Loucy (cell line): ENCODE measurements around the gene CYP27A1.

Experiments
- EZH2phosphoT487 ChIP-seq: fragments of 200-600 bp; IDR thresholded peaks from 2 replicates; pipeline ENCODE4 v1.6.1; 2018; ENCODE audit warnings: antibody characterized with exemption, mild to moderate bottlenecking, moderate library complexity, borderline replicate concordance
- TF ChIP-seq, protein P1 (sequence below): fragments of 200-600 bp; sonication (generic); conservative IDR thresholded peaks from 2 replicates; pipeline ENCODE4 v1.5.1; 2014; ENCODE audit warnings: mild to moderate bottlenecking, antibody characterized with exemption, low read length

DNA sequence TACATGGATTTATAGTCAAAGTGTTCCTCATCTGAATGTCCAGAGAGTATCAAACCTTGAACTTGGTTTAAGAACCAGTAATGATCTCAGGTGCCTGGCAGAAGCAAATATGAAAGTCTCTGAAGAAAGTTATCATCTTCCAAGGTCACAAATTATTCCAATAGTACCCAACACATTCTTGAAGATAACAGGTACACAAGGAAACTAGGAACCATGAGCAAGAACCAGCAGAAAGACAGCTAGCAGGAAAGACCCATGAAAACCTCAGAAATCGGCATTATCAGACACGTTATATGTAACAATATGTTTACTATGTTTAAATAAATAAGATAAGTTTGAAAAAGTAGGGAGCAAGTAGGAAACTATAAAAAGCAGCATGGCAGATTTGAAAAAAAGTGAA lies 55.5 kb downstream of the CYP27A1 start:
- TF ChIP-seq EZH2phosphoT487 = no peak
- TF ChIP-seq, protein P1, sequence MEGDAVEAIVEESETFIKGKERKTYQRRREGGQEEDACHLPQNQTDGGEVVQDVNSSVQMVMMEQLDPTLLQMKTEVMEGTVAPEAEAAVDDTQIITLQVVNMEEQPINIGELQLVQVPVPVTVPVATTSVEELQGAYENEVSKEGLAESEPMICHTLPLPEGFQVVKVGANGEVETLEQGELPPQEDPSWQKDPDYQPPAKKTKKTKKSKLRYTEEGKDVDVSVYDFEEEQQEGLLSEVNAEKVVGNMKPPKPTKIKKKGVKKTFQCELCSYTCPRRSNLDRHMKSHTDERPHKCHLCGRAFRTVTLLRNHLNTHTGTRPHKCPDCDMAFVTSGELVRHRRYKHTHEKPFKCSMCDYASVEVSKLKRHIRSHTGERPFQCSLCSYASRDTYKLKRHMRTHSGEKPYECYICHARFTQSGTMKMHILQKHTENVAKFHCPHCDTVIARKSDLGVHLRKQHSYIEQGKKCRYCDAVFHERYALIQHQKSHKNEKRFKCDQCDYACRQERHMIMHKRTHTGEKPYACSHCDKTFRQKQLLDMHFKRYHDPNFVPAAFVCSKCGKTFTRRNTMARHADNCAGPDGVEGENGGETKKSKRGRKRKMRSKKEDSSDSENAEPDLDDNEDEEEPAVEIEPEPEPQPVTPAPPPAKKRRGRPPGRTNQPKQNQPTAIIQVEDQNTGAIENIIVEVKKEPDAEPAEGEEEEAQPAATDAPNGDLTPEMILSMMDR = no peak
